ENCODE results near the gene FOSL2. TPM values are rescaled to one million over a fixed set of nuclear protein-coding genes. Genes with fewer than 3 reads are reported as not detected.

The FOSL2 gene
- total and polyA plus RNA-seq, 5 donors from 2014 or later = 1.9 to 195 (median 3.1) TPM

DNA sequence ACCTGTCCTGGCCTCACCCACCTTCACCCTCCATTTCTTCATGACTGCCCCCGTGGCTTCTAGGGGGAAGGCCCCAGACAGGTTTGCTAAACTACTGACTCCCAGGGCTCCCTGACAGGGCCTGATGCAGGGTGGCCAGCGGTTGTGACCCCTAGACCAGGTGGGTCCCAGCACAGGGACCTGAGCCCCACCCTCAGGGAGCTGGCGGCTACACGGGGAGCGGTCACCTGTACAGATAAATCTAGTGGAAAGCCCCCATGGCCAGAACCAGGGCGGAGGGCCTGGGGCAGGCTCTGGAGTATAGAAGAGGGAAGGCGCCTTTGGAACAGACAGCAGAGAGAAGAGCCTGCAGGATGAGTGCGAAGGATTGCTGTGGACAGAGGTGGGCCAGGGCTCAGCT is 60.7 kb downstream of the FOSL2 start:
- Mint-ChIP-seq H3K27me3 (peaks cover 8% of the 10 kb centered on the region), H3K36me3 (no peaks in the 10 kb centered on the region), H3K9me3 (peaks cover 0 to 4% (median 0%) of the 10 kb centered on the region in 7 donors), H3K27ac (no peak overlapping the region), H3K4me3 (no peak overlapping the region), H3K4me1 (peaks cover 0 to 20% (median 7%) of the 10 kb centered on the region in 4 donors)
- peaks cover 7% of the 10 kb centered on the region for H3K4me1 ChIP-seq (ENCODE audit: control insufficient read depth, insufficient read depth, low read length, poor library complexity, severe bottlenecking)
- no peak overlapping the region for H3K4me3 ChIP-seq (ENCODE audit: low read depth, low read length)
- ATAC-seq (ENCODE audit: low read depth in 2 of 2) (no peak), DNase-seq (no peak)
- no peak overlapping the region for H3K27ac ChIP-seq (ENCODE audit: insufficient read depth, low read length, poor library complexity, severe bottlenecking)
- H3K27me3 ChIP-seq (ENCODE audit: control insufficient read depth, insufficient read depth, low read length) = no peaks in the 10 kb centered on the region
- H3K9me3 ChIP-seq (ENCODE audit: control insufficient read depth in 2 of 2, low read length in 2 of 2) = no peaks in the 10 kb centered on the region
- H3K36me3 ChIP-seq (ENCODE audit: control insufficient read depth, insufficient read depth, low read length) = no peaks in the 10 kb centered on the region

DNA sequence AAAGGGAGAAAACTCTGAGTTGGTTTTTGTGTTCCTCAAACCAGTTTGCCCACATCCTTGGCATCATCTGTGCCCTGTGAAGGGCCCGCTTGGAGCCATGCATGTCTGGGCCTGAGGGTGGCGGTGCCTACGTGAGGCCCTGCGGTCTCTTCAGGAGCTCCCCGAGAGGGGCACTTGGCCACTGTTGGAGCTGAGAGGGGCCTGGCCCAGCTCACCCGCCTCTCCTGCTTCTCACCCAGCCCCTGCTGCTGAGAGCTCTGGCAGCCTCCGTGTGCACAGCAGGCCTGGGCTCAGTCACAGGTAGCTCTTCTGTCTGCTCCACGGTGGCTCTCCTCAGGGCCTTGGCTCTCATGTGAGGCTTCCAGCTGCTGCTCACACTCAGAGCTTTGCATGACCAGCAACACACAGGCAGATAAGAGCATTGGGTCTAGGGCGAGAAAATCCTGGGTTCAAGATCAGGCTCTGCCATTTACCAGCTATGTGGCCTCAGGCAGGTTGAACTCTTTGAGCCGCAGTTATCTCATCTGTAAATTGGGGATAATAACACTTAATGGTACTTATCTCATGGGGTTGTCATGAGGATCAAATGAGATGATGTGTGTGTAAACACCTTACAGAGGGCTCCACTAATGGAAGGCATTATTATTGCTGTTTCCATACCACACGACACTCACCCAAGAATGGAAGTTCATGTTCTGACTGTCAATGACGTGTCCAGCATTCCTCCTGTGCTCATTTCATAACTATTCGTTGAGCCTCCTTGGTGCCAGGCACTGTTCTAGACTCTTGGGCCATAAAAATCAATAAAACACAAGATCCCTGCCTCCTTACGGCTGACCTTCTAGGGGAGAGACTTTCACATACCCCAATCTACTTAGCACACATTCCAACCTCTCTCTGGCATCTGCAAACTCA is 61.6 kb downstream of the FOSL2 start:
- H3K27me3 Mint-ChIP-seq = peaks cover 8% of the 10 kb centered on the region
- peak overlapping the region in 1 of 3 donors; percentile 23 for H3K27ac Mint-ChIP-seq
- peaks cover 0 to 4% (median 0%) of the 10 kb centered on the region in 7 donors for H3K9me3 Mint-ChIP-seq

DNA sequence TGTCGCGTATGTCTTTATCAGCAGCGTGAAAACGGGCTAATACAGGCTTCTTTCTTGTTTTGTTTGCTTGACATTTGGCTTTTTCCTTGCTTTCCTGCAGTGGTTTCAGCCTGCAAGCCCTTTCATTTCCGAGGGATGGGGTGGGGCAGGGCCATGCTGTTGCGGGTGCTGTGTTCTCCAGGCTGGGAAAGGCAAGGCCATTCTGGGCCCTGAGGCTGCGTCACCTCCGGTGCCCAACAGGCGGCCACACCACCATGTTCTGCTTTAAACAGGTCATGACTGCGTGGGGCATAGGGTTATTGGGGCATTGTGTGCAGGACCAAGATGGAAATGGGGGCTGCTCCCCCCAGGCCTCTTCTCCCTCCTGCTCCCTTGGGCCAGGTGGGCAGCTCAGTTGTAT is 64.6 kb downstream of the FOSL2 start:
- no peaks in the 10 kb centered on the region for H3K9me3 ChIP-seq (ENCODE audit: control insufficient read depth in 2 of 2, low read length in 2 of 2)
- peaks cover 0 to 5% (median 1%) of the 10 kb centered on the region in 7 donors for H3K9me3 Mint-ChIP-seq
- H3K36me3 ChIP-seq (ENCODE audit: control insufficient read depth, insufficient read depth, low read length) = no peaks in the 10 kb centered on the region
- no peaks in the 10 kb centered on the region for H3K27me3 ChIP-seq (ENCODE audit: control insufficient read depth, insufficient read depth, low read length)
- no peak overlapping the region for H3K27ac ChIP-seq (ENCODE audit: insufficient read depth, low read length, poor library complexity, severe bottlenecking)
- H3K4me3 Mint-ChIP-seq = no peak overlapping the region
- H3K4me1 Mint-ChIP-seq = no peaks in the 10 kb centered on the region
- peaks cover 26% of the 10 kb centered on the region for H3K27me3 Mint-ChIP-seq
- DNase-seq = no peak
- H3K4me1 ChIP-seq (ENCODE audit: control insufficient read depth, insufficient read depth, low read length, poor library complexity, severe bottlenecking) = no peaks in the 10 kb centered on the region
- H3K27ac Mint-ChIP-seq = no peak overlapping the region
- no peak overlapping the region for H3K4me3 ChIP-seq (ENCODE audit: low read depth, low read length)
- ATAC-seq (ENCODE audit: low read depth in 2 of 2) = no peak
- no peaks in the 10 kb centered on the region for H3K36me3 Mint-ChIP-seq

More for the DNA sequence above, 61.6 kb downstream of the FOSL2 start:
- no peak overlapping the region for H3K4me3 Mint-ChIP-seq
- Histone ChIP-seq H3K36me3 (ENCODE audit: control insufficient read depth, insufficient read depth, low read length) (no peaks in the 10 kb centered on the region), H3K27me3 (ENCODE audit: control insufficient read depth, insufficient read depth, low read length) (no peaks in the 10 kb centered on the region), H3K9me3 (ENCODE audit: control insufficient read depth in 2 of 2, low read length in 2 of 2) (no peaks in the 10 kb centered on the region), H3K4me1 (ENCODE audit: control insufficient read depth, insufficient read depth, low read length, poor library complexity, severe bottlenecking) (peaks cover 7% of the 10 kb centered on the region), H3K27ac (ENCODE audit: insufficient read depth, low read length, poor library complexity, severe bottlenecking) (no peak overlapping the region), H3K4me3 (ENCODE audit: low read depth, low read length) (no peak overlapping the region)
- H3K36me3 Mint-ChIP-seq = no peaks in the 10 kb centered on the region
- peaks cover 0 to 15% (median 7%) of the 10 kb centered on the region in 4 donors for H3K4me1 Mint-ChIP-seq
- DNase-seq (no peak), ATAC-seq (ENCODE audit: low read depth in 2 of 2) (no peak)

- peaks cover 27% of the 10 kb centered on the region for H3K27me3 Mint-ChIP-seq
- H3K36me3 Mint-ChIP-seq = no peaks in the 10 kb centered on the region
- H3K4me1 Mint-ChIP-seq = peaks cover 0 to 8% (median 5%) of the 10 kb centered on the region in 4 donors
- no peak overlapping the region for H3K4me3 Mint-ChIP-seq
- H3K9me3 Mint-ChIP-seq = peaks cover 0 to 14% (median 1%) of the 10 kb centered on the region in 7 donors
- H3K27ac Mint-ChIP-seq = no peak overlapping the region
- H3K36me3 ChIP-seq (ENCODE audit: control insufficient read depth, insufficient read depth, low read length) = no peaks in the 10 kb centered on the region
- H3K27ac ChIP-seq (ENCODE audit: insufficient read depth, low read length, poor library complexity, severe bottlenecking) = no peak overlapping the region
- H3K27me3 ChIP-seq (ENCODE audit: control insufficient read depth, insufficient read depth, low read length) = no peaks in the 10 kb centered on the region
- H3K4me3 ChIP-seq (ENCODE audit: low read depth, low read length) = no peak overlapping the region
- DNase-seq (no peak), ATAC-seq (ENCODE audit: low read depth in 2 of 2) (no peak)
- H3K4me1 ChIP-seq (ENCODE audit: control insufficient read depth, insufficient read depth, low read length, poor library complexity, severe bottlenecking) = no peaks in the 10 kb centered on the region
- H3K9me3 ChIP-seq (ENCODE audit: control insufficient read depth in 2 of 2, low read length in 2 of 2) = peaks cover 0 to 4% of the 10 kb centered on the region in 2 experiments
Observed at GRCh38 chr2:28461056-28461455, 68.4 kb downstream of the FOSL2 start.

DNA sequence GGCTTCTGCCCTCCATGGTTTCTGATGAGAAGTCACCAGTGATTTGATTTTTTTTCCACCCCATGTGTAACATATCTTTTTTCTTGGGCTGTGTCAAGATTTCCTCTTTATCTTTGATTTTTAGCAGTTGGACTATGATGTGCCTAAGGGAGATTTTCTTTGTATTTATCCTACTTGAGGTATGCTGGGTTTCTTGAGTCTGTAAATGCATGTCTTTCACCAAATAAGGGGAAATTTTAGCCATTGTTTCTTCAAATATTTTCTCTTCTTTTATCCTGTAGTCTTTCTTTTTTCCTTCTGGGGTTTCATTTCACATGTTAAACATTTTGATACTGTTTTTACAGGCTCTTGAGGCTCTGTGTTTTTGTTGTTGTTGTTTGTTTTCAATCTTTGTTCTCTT is 69.5 kb downstream of the FOSL2 start:
- Mint-ChIP-seq H3K4me1 (peaks cover 0 to 9% (median 5%) of the 10 kb centered on the region in 4 donors), H3K9me3 (peaks cover 0 to 14% (median 1%) of the 10 kb centered on the region in 7 donors), H3K36me3 (no peaks in the 10 kb centered on the region), H3K27me3 (peaks cover 23% of the 10 kb centered on the region), H3K4me3 (peak overlapping the region in 1 of 4 donors; percentile 75), H3K27ac (no peak overlapping the region)
- no peak overlapping the region for H3K4me3 ChIP-seq (ENCODE audit: low read depth, low read length)
- H3K27ac ChIP-seq (ENCODE audit: insufficient read depth, low read length, poor library complexity, severe bottlenecking) = no peak overlapping the region
- ATAC-seq (ENCODE audit: low read depth in 2 of 2) (no peak), DNase-seq (no peak)
- H3K9me3 ChIP-seq (ENCODE audit: control insufficient read depth in 2 of 2, low read length in 2 of 2) = peaks cover 0 to 4% of the 10 kb centered on the region in 2 experiments
- no peaks in the 10 kb centered on the region for H3K36me3 ChIP-seq (ENCODE audit: control insufficient read depth, insufficient read depth, low read length)
- no peaks in the 10 kb centered on the region for H3K27me3 ChIP-seq (ENCODE audit: control insufficient read depth, insufficient read depth, low read length)
- H3K4me1 ChIP-seq (ENCODE audit: control insufficient read depth, insufficient read depth, low read length, poor library complexity, severe bottlenecking) = no peaks in the 10 kb centered on the region

DNA sequence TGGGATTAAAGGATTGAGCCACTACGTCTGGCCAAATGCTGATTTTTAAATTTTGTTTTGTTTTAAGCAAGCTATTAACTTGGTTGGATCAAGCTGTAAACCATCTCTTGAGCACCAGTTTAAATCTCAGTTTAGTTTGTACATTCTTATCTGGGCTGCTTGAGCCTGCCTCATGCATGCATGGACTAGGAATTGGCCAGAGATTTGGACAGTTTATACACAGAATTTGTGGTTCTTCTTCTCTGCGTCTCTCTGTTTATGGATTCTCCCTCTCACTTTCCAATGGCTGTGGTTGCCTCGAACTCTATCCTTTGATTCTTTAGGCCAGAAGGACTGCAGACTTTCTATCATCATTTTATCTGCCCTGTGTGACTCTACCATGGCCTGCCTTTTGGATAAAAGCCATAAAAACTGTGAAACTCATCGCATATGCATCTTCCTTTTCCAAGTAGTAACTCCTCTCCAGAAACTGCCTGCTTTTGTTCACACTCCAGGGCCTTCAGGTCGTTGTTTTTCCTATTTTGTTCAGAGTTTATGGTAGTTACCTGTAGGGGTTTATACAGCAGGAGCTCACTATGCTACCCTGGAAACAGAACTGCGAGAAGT is 70.7 kb downstream of the FOSL2 start:
- Histone ChIP-seq H3K4me3 (ENCODE audit: low read depth, low read length) (no peak overlapping the region), H3K9me3 (ENCODE audit: control insufficient read depth in 2 of 2, low read length in 2 of 2) (peaks cover 0 to 4% of the 10 kb centered on the region in 2 experiments), H3K27ac (ENCODE audit: insufficient read depth, low read length, poor library complexity, severe bottlenecking) (no peak overlapping the region), H3K27me3 (ENCODE audit: control insufficient read depth, insufficient read depth, low read length) (no peaks in the 10 kb centered on the region), H3K4me1 (ENCODE audit: control insufficient read depth, insufficient read depth, low read length, poor library complexity, severe bottlenecking) (no peaks in the 10 kb centered on the region), H3K36me3 (ENCODE audit: control insufficient read depth, insufficient read depth, low read length) (no peaks in the 10 kb centered on the region)
- peaks cover 0 to 9% (median 5%) of the 10 kb centered on the region in 4 donors for H3K4me1 Mint-ChIP-seq
- ATAC-seq (ENCODE audit: low read depth in 2 of 2) (no peak), DNase-seq (no peak)
- H3K36me3 Mint-ChIP-seq = no peaks in the 10 kb centered on the region
- peaks cover 0 to 14% (median 3%) of the 10 kb centered on the region in 7 donors for H3K9me3 Mint-ChIP-seq
- H3K27ac Mint-ChIP-seq = no peak overlapping the region
- peaks cover 21% of the 10 kb centered on the region for H3K27me3 Mint-ChIP-seq
- no peak overlapping the region for H3K4me3 Mint-ChIP-seq

- ATAC-seq (ENCODE audit: low read depth in 2 of 2) = no peak
- H3K4me1 Mint-ChIP-seq = peaks cover 0 to 11% (median 5%) of the 10 kb centered on the region in 4 donors
- peaks cover 0 to 4% of the 10 kb centered on the region in 2 experiments for H3K9me3 ChIP-seq (ENCODE audit: control insufficient read depth in 2 of 2, low read length in 2 of 2)
- H3K9me3 Mint-ChIP-seq = peaks cover 0 to 14% (median 3%) of the 10 kb centered on the region in 7 donors
- H3K4me3 ChIP-seq (ENCODE audit: low read depth, low read length) = no peak overlapping the region
- no peak overlapping the region for H3K27ac ChIP-seq (ENCODE audit: insufficient read depth, low read length, poor library complexity, severe bottlenecking)
- H3K36me3 Mint-ChIP-seq = no peaks in the 10 kb centered on the region
- DNase-seq = no peak
- no peaks in the 10 kb centered on the region for H3K27me3 ChIP-seq (ENCODE audit: control insufficient read depth, insufficient read depth, low read length)
- peaks cover 23% of the 10 kb centered on the region for H3K27me3 Mint-ChIP-seq
- no peak overlapping the region for H3K4me3 Mint-ChIP-seq
- no peaks in the 10 kb centered on the region for H3K36me3 ChIP-seq (ENCODE audit: control insufficient read depth, insufficient read depth, low read length)
- H3K4me1 ChIP-seq (ENCODE audit: control insufficient read depth, insufficient read depth, low read length, poor library complexity, severe bottlenecking) = no peaks in the 10 kb centered on the region
- H3K27ac Mint-ChIP-seq = no peak overlapping the region
Observed at GRCh38 chr2:28463893-28464292, 71.2 kb downstream of the FOSL2 start.

All from CD4-positive, CD25-positive, alpha-beta regulatory T cell (primary cell).